ENCODE results near the gene ZNF324.
"Not testable (repeated sequence)": the region's sequence is repeated elsewhere in the genome, so short reads cannot be mapped to it uniquely, and the experiment has no call there.

ZNF324 gene

DNA sequence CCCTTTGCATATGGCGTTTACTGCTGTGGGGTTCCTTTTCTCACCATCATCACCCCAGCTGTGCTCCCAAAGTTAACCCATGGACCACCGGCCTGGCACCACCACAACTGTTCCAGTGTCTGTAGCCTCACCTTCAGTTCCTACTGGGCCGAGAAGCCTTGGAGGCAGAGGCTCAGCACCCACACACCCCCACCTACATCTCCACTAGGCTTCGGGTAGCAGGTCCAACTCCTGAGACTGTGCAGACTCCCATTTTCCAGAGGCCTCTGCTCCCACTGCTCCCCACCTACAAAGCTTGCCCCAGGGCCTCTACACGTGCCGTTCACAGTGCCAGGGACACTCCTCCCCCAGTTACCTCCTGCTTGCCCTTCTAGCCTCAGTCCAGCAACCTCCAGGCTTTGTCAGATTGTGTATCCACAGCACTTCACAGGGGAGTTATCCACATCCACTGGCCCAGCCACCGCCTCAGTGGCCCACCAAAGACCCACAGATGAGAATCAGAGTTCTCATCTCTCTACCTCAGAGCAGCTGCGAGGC is 30.8 kb downstream of the ZNF324 start:
- TF ChIP-seq, protein P1, sequence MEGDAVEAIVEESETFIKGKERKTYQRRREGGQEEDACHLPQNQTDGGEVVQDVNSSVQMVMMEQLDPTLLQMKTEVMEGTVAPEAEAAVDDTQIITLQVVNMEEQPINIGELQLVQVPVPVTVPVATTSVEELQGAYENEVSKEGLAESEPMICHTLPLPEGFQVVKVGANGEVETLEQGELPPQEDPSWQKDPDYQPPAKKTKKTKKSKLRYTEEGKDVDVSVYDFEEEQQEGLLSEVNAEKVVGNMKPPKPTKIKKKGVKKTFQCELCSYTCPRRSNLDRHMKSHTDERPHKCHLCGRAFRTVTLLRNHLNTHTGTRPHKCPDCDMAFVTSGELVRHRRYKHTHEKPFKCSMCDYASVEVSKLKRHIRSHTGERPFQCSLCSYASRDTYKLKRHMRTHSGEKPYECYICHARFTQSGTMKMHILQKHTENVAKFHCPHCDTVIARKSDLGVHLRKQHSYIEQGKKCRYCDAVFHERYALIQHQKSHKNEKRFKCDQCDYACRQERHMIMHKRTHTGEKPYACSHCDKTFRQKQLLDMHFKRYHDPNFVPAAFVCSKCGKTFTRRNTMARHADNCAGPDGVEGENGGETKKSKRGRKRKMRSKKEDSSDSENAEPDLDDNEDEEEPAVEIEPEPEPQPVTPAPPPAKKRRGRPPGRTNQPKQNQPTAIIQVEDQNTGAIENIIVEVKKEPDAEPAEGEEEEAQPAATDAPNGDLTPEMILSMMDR (IDR thresholded peaks at IDR 0.05; ENCODE audit: low read depth, low read length), result no peak
- DNase-seq (ENCODE audit: extremely low read depth, low read depth), result no peak

DNA sequence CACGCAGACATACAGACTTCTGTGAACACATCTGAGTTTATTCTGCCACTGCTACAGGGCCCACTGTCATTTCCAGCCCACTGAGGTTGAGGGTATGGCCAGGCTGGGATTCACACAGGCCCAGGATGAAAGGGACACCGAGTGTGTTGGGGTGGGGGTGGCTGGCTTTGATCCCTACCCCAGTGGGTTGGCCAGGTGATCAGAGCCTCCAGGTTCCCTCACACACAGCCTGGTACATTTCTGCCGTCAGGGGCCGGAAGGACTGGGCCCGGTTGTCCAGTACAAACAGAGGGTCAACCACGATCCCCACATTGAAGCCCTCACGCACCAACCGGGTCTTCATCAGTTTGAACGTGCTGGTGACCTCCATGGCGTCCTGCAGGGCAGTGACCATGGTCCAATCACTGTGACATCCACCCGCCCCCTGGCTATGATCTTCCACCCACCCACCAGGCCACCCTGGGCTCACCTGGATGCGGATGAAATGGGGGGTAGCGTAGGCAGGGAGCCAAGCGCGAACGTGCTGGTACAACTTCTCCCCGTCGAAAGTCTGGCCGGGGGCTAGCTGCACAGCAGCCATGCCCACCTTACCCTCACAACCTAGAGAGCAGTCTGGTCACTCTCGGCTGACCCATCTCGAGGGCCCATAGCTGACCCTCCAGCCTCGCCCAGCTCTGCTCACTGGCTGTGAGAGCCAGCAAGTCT is 31.6 kb downstream of the ZNF324 start:
- no peak for DNase-seq (ENCODE audit: extremely low read depth, low read depth)
- TF ChIP-seq, protein P1 (IDR thresholded peaks at IDR 0.05; ENCODE audit: low read depth, low read length), result no peak

DNA sequence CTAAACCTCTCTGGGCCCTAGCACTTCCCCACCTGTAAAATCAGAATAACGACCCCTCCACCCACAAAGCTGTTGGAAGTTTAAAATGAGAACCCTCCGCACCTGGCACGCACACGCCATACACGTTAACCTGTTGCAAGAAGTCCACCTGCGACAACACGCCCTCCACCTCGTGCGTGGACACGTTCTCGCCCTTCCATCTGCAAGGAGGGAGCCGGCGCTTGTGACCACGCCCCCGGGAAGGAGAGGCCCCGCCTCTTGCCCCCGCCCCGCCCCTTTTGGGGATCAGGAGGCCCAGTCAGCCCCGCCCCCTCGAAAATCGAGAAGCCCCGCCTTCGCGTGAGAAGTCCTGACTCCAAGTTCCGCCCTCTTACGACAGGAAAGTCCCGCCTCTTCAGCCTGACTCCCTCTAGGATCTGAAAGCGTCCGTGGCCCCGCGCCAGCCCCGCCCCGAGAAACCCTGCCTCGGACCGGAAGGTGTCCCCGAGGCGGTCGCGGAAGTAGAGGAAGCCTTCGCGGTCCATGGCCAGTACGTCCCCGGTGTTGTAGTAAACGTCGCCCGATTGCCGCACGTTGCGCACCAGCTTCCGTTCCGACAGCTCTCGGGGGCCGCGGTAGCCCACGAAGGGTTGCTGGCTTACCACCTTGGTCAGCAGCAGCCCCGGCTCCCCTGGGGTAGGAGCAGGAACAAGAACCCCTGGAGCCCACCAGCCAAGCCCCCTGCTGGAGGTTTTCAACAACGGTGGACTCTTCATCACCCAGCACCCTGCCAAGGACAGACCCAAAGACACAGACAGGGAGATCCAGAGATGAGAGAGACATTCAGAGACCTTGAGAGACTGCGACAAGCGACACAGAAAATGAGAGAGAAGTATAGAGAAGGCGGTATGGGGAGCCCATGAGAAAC is 32.4 kb downstream of the ZNF324 start:
- TF ChIP-seq, protein P1 (IDR thresholded peaks at IDR 0.05; ENCODE audit: low read depth, low read length), result peak; percentile 41
- peak; percentile 98 for DNase-seq (ENCODE audit: extremely low read depth, low read depth)

DNA sequence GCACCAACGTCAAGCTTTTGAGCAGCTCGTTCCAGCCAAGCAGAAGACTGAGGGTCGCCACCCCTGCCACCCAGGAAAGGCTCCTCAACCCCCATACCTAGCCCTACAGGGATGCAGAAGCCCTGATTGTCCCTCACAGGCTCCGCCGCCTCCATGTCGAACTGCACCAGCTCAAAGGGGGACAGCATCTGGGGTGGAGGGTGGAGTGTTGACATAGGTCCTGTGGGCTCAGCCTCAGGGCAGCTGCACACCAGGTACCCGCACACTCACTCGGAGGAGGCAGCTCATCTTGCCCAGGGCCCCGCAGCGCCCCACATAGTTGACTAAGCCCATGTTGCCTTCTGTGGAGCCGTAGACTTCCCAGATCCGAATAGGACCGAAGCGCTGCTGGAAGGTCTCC is 33.4 kb downstream of the ZNF324 start:
- DNase-seq (ENCODE audit: extremely low read depth, low read depth), result no peak
- TF ChIP-seq, protein P1 (IDR thresholded peaks at IDR 0.05; ENCODE audit: low read depth, low read length), result no peak

DNA sequence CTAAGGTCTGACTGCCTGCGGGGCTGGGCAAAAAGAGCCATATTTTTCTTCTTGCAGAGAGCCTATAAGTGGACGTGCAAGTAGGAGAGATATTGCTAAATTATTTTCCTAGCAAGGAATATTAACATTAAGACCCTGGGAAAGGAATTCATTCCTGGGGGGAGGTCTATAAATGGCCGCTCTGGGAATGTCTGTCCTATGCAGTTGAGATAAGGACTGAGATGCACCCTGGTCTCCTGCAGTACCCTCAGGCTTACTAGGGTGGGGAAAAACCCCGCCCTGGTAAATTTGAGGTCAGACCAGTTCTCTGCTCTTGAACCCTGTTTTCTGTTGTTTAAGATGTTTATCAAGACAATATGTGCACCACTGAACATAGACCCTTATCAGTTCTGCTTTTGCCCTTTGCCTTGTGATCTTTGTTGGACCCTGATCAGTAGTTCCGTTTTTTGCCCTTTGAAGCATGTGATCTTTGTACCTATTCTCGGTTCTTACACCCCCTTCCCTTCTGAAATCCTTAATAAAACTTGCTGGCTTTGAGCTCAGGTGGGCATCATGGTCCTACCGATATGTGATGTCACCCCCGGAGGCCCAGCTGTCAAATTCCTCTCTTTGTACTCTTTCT is 40.8 kb downstream of the ZNF324 start:
- not testable (repeated sequence) for DNase-seq (ENCODE audit: extremely low read depth, low read depth)

DNA sequence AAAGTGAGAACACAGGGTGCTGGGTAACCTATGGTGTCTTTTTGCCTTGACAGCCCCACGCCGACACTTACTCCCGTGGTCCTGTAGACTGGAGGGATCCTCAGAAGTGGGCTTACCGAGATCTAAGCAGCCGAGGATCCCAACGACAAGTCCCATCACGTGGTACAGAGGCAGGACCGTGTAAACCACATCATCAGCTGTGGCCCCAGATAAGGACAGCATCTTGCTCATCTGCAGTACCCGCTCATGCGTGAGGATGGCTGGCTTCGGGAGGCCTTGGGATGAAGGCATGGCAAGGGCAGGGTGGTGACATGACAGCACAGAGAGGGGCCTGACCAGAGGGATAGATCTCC is 42.8 kb downstream of the ZNF324 start:
- DNase-seq (ENCODE audit: extremely low read depth, low read depth), result no peak
- TF ChIP-seq, protein P1 (IDR thresholded peaks at IDR 0.05; ENCODE audit: low read depth, low read length), result no peak

DNA sequence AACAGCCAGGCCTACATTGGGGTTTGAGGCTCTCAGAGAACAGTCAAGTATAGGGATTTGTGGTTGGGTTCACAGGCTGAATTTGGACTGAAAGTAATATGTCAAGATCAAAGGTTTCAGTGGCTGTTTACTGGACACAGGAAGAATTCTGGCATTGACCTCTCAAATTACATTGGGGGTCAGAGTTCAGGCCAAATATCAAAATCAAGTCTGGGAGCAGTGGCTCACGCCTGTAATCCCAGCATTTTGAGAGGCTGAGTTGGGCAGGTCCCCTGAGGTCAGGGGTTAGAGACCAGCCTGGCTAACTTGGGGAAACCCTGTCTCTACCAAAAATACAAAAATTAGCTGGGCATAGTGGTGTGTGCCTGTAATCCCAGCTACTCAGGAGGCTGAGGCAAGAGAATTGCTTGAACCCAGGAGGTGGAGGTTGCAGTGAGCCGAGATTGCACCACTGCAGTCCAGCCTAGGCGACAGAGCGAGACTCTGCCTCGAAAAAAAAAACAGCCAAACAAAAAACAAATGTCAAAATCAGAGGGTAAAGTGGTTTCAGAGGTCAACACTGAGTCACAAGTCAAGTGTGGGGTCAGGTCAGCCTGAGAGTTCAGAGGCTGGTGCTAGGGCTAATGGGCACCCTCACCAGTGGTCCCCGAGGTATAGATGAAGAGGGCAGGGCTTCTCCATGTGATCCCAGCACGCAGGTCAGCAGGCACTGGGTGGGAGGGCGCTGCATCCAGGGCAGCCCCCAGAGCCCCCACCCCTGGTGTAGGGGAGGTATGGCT is 43.4 kb downstream of the ZNF324 start:
- TF ChIP-seq, protein P1 (IDR thresholded peaks at IDR 0.05; ENCODE audit: low read depth, low read length), result no peak
- DNase-seq (ENCODE audit: extremely low read depth, low read depth), result no peak

Measured in AG09319 (cell line).